Thyroid gland (tissue), 4 donors: ENCODE data around the gene GPR150. TPM values are rescaled to one million over a fixed set of nuclear protein-coding genes. Genes with fewer than 3 reads are reported as not detected.

Experiments used
- DNase-seq, 2 donors: peaks; one replicate each; pipeline ENCODE4 v3.0.0-alpha.2; 2019
- H3K27ac ChIP-seq, 3 donors: fragments of 200-600 bp; sonication (generic); 1 replicate in 2 of 3; 2 replicates in 1 of 3; pipeline ENCODE4 v1.5.1; 2016 to 2019; ENCODE audit warnings: mild to moderate bottlenecking in 1 of 3, moderate library complexity in 1 of 3
- H3K27me3 ChIP-seq: fragments of 200-600 bp; sonication (generic); one replicate; pipeline ENCODE4 v1.5.1; 2019
- H3K36me3 ChIP-seq, 2 donors: fragments of 200-600 bp; sonication (generic); one replicate each; pipeline ENCODE4 v1.5.1; 2016 to 2019
- H3K4me1 ChIP-seq, 2 donors: fragments of 200-600 bp; sonication (generic); one replicate each; pipeline ENCODE4 v1.5.1; 2017 to 2019
- H3K4me3 ChIP-seq, 3 donors: fragments of 200-600 bp; sonication (generic); replicated peaks in 1 of 3; 1 replicate in 2 of 3; 2 replicates in 1 of 3; pipeline ENCODE4 v1.5.1; 2016; ENCODE audit warnings: mild to moderate bottlenecking in 1 of 3
- H3K9me3 ChIP-seq: fragments of 200-600 bp; sonication (generic); one replicate; pipeline ENCODE4 v1.5.1; 2017
- CTCF ChIP-seq, 6 experiments: fragments of 200-600 bp in 3 of 6; fragments of 450-650 bp in 3 of 6; sonication (generic) in 3 of 6; IDR thresholded peaks; one replicate each; pipeline ENCODE4 v1.5.1; 2016 to 2019; ENCODE audit warnings: antibody characterized with exemption in 6 of 6, mild to moderate bottlenecking in 2 of 6, inconsistent platforms in 1 of 6, moderate library complexity in 1 of 6
- POLR2A ChIP-seq, 2 donors: fragments of 450-650 bp; IDR thresholded peaks; one replicate each; pipeline ENCODE4 v1.6.1; 2017; ENCODE audit warnings: antibody characterized with exemption in 2 of 2, mild to moderate bottlenecking in 2 of 2, moderate library complexity in 1 of 2
- WGBS, 2 donors: methylation state at CpG; one replicate each; pipeline ENCODE4 v1.1.5; 2017; 5-methylcytosine and 5-hydroxymethylcytosine counted together
- intact Hi-C: fragments of 100-400 bp; cut with DNase I; formaldehyde crosslinking; loops from one replicate; pipeline ENCODE4 v1.15.1; 2023
- total RNA-seq, 4 donors: library from RNA; depleted of rRNA; stranded (reverse); fragments of >200 nt; gene quantifications; one replicate each; pipeline ENCODE4 v1.2.3, GENCODE V29; 2016

The GPR150 gene
- total RNA-seq, 4 donors from 2014 or later = 0.42 TPM; not detected in 3

DNA sequence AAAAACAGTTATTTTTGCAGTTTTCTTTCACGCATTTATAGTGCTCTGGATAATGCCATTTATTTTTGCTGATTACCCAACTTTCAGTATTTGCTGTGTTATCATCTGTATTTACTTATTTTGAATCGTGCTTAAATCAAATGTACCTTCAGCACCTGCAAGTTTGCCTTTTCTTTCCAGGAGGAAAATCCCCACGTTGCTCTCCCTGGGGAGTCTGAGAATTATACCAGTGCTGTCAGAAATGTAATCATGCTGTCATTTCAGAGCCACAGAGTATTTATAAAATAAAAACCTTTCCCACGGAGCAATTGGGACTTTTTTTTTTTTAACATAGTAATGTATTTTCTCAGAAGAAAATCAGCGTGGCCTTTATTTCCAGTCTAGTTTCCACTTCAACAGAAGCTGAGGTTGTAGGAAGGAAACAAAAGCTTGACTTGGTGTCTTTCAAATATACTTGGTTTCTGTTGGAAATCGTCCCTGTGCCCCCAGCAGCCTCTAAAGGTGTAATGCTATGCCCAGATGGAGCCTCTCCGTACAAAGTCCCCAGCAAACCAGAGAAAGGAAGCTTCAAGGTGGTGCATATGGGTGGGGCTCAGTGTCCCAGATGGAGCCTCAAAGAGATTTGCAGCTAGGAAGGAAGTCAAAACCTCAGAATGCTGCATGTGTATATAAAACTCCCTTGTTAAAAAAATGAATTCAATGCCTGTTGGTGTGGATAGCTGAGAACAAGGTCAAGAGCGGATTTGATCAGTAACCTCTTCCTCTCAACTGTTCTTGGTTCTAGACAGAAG, 2.1 kb downstream of the GPR150 start:
- 78% methylated on average over 8 of the region's 8 CpGs for WGBS, 2 donors
- Histone ChIP-seq H3K4me1 (peaks cover 9 to 20% of the 10 kb centered on the region in 2 donors), H3K4me3 (no peak overlapping the region), H3K27ac (no peak overlapping the region), H3K36me3 (no peaks in the 10 kb centered on the region), H3K27me3 (no peaks in the 10 kb centered on the region), H3K9me3 (no peaks in the 10 kb centered on the region)
- no peak for TF ChIP-seq POLR2A (IDR thresholded peaks at IDR 0.05)
- TF ChIP-seq CTCF (IDR thresholded peaks at IDR 0.05) = no peak
- no peak for DNase-seq
- intact Hi-C loops = no loop called here

- H3K4me1 ChIP-seq = peaks cover 9 to 20% of the 10 kb centered on the region in 2 donors
- no peak overlapping the region for H3K4me3 ChIP-seq
- no peak for DNase-seq
- WGBS, 2 donors = 96 to 98% methylated on average over 5 of the region's 5 CpGs
- H3K9me3 ChIP-seq = no peaks in the 10 kb centered on the region
- no peaks in the 10 kb centered on the region for H3K36me3 ChIP-seq
- no peak overlapping the region for H3K27ac ChIP-seq
- intact Hi-C loops = no loop called here
- H3K27me3 ChIP-seq = no peaks in the 10 kb centered on the region
- TF ChIP-seq CTCF (IDR thresholded peaks at IDR 0.05) (no peak), POLR2A (IDR thresholded peaks at IDR 0.05) (no peak)
These were observed 3.8 kb downstream of the GPR150 start for GRCh38 chr5:95623706-95624105.

DNA sequence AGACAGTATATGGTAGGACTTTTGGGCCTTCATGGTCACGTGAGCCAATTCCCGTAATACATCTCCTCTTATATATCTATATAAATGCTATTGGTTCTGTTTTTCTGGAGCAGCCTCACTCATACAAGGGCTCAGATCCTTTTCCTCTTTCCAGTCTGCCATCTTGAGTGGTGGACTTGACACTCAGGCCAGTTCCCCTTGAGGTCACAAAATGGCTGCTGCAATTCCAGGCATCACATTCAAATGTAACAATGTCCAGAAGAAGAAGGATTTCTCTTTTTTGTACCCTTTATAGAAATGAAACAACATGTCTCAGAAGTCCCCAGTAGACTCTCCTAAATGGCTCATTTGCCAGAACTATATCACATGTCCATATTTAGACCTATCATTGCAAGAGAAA, 4.5 kb downstream of the GPR150 start:
- no peaks in the 10 kb centered on the region for H3K36me3 ChIP-seq
- TF ChIP-seq CTCF (IDR thresholded peaks at IDR 0.05) = no peak
- no peak for TF ChIP-seq POLR2A (IDR thresholded peaks at IDR 0.05)
- no peaks in the 10 kb centered on the region for H3K27me3 ChIP-seq
- no peak overlapping the region for H3K4me3 ChIP-seq
- peaks cover 5 to 20% of the 10 kb centered on the region in 2 donors for H3K4me1 ChIP-seq
- whole genome bisulfite sequencing, 2 donors = 98 to 99% methylated on average over 2 of the region's 2 CpGs
- H3K9me3 ChIP-seq = no peaks in the 10 kb centered on the region
- intact Hi-C loops = no loop called here
- no peak for DNase-seq
- H3K27ac ChIP-seq = no peak overlapping the region

DNA sequence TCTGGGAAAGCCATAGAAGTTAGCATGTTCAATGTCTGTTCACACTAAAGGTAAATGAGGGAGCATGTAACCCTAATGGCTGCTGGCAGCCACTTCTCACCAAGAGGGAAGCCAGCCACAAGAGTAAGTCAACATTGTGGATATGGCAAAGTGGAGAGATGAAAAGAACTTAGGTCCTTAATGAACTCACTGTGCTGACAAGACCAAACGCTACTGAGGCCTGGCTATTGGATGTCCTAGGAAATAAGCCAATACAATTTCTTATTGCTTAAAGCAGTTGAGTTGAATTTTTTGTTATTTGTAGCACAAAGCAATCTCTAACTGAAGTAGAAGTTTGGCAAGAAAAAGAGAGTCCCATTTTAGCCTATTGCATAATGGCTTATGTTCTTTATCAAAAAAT, 6.8 kb downstream of the GPR150 start:
- 65 to 95% methylated on average over 1 of the region's 1 CpG for WGBS, 2 donors
- Histone ChIP-seq H3K4me1 (no peaks in the 10 kb centered on the region), H3K4me3 (no peak overlapping the region), H3K27me3 (no peaks in the 10 kb centered on the region), H3K36me3 (no peaks in the 10 kb centered on the region), H3K27ac (no peak overlapping the region), H3K9me3 (no peaks in the 10 kb centered on the region)
- intact Hi-C loops = no loop called here
- DNase-seq = no peak
- TF ChIP-seq CTCF (IDR thresholded peaks at IDR 0.05) (no peak), POLR2A (IDR thresholded peaks at IDR 0.05) (no peak)

- DNase-seq = no peak
- Histone ChIP-seq H3K36me3 (no peaks in the 10 kb centered on the region), H3K9me3 (no peaks in the 10 kb centered on the region), H3K4me3 (no peak overlapping the region), H3K27me3 (no peaks in the 10 kb centered on the region), H3K27ac (no peak overlapping the region), H3K4me1 (no peaks in the 10 kb centered on the region)
- intact Hi-C loops = no loop called here
- TF ChIP-seq CTCF (IDR thresholded peaks at IDR 0.05) (no peak), POLR2A (IDR thresholded peaks at IDR 0.05) (no peak)
- WGBS, 2 donors = 90 to 94% methylated on average over 4 of the region's 4 CpGs
These were observed 8.3 kb downstream of the GPR150 start for GRCh38 chr5:95627971-95628810.
